ENCODE data around the gene NOPCHAP1.
"Not testable (repeated sequence)": the region's sequence is repeated elsewhere in the genome, so short reads cannot be mapped to it uniquely, and the experiment has no call there.

GRCh38 chr12:104948716-104949115, 37.4 kb upstream of the NOPCHAP1 start:
- not testable (repeated sequence) for TF ChIP-seq CTCF (conservative IDR thresholded peaks at IDR 0.05); ZFX (IDR thresholded peaks at IDR 0.05)
